ENCODE measurements around the gene C11orf97.

- TF ChIP-seq CTCF (IDR thresholded peaks at IDR 0.05) (no peak), EZH2 (IDR thresholded peaks at IDR 0.05) (peak; percentile 51)
Observed at GRCh38 chr11:94544646-94545263, 32.5 kb downstream of the C11orf97 start.

Measured in neural progenitor cell (in vitro differentiated cells).